PC-9 (cell line): Measurements from ENCODE around the gene MBOAT2. TPM values are rescaled to one million over a fixed set of nuclear protein-coding genes. Genes with fewer than 3 reads are reported as not detected.

Source experiments
- BruUV-seq: library from RNA; stranded (reverse); fragments of 400-500 nt; replicated peaks from 2 replicates; lab custom pipeline; 2021; lab: Mats Ljungman, UMichigan
- CTCF ChIA-PET: fragments of 300-600 bp; sonication (Branson Sonifier 250); formaldehyde crosslinking; loops from one replicate; lab custom pipeline; 2022; ENCODE audit warnings: antibody characterized with exemption; lab: Charles Lee
- POLR2A ChIA-PET: fragments of 300-600 bp; sonication (Branson Sonifier 250); formaldehyde crosslinking; loops from one replicate; lab custom pipeline; 2022; ENCODE audit warnings: antibody characterized with exemption; ENCODE audit not compliant: unreplicated experiment; lab: Charles Lee
- DNase-seq, 2 experiments: peaks; one replicate each; pipeline versions ENCODE4 v3.0.0 to v3.0.0-alpha.2; 2015 to 2022; ENCODE audit warnings: mixed read lengths in 1 of 2
- H2AFZ ChIP-seq: fragments of 200-600 bp; sonication (generic); 2 replicates; pipeline ENCODE4 v1.8.1; 2017; ENCODE audit warnings: antibody characterized with exemption
- H3F3A ChIP-seq: fragments of 200-600 bp; sonication (generic); 2 replicates; pipeline ENCODE4 v1.8.1; 2017; ENCODE audit warnings: antibody characterized with exemption, mild to moderate bottlenecking, low read depth; ENCODE audit not compliant: insufficient read depth
- H3K27ac ChIP-seq: fragments of 200-600 bp; sonication (generic); 2 replicates; pipeline ENCODE4 v1.6.1; 2016; ENCODE audit warnings: mixed run types
- H3K27me3 ChIP-seq: fragments of 200-600 bp; sonication (generic); 2 replicates; pipeline ENCODE4 v1.6.1; 2016; ENCODE audit warnings: low read depth, mixed run types; ENCODE audit not compliant: insufficient read depth
- H3K36me3 ChIP-seq: fragments of 200-600 bp; sonication (generic); 2 replicates; pipeline ENCODE4 v1.6.1; 2016; ENCODE audit warnings: low read depth, mixed run types
- H3K4me1 ChIP-seq: fragments of 200-600 bp; sonication (generic); replicated peaks from 2 replicates; pipeline ENCODE4 v1.6.1; 2016; ENCODE audit warnings: mixed run types; ENCODE audit not compliant: insufficient read depth
- H3K4me2 ChIP-seq: fragments of 200-600 bp; sonication (generic); 2 replicates; pipeline ENCODE4 v1.6.1; 2017; ENCODE audit warnings: mixed run types
- H3K4me3 ChIP-seq: fragments of 200-600 bp; sonication (generic); 2 replicates; pipeline ENCODE4 v1.6.1; 2016; ENCODE audit warnings: mixed run types
- H3K79me2 ChIP-seq: fragments of 200-600 bp; sonication (generic); 2 replicates; pipeline ENCODE4 v1.6.1; 2017; ENCODE audit warnings: low read depth, mixed run types
- H3K9me2 ChIP-seq: fragments of 200-600 bp; sonication (generic); 2 replicates; pipeline ENCODE4 v1.8.1; 2017; ENCODE audit warnings: mild to moderate bottlenecking; ENCODE audit not compliant: insufficient read depth
- H3K9me3 ChIP-seq: fragments of 200-600 bp; sonication (generic); 2 replicates; pipeline ENCODE4 v1.8.1; 2016; ENCODE audit warnings: low read depth; ENCODE audit not compliant: insufficient read depth
- H4K20me1 ChIP-seq: fragments of 200-600 bp; sonication (generic); 2 replicates; pipeline ENCODE4 v1.8.1; 2017; ENCODE audit not compliant: insufficient read depth
- CTCF ChIP-seq: fragments of 200-600 bp; sonication (generic); conservative IDR thresholded peaks from 2 replicates; pipeline ENCODE4 v1.6.1; 2017; ENCODE audit warnings: mixed run types, antibody characterized with exemption, mild to moderate bottlenecking, moderate library complexity
- EZH2 ChIP-seq: fragments of 200-600 bp; sonication (generic); IDR thresholded peaks from 2 replicates; pipeline ENCODE4 v1.8.0; 2017; ENCODE audit warnings: antibody characterized with exemption, low read depth
- intact Hi-C: fragments of 100-400 bp; cut with micrococcal nuclease; formaldehyde crosslinking; loops from one replicate; pipeline ENCODE4 v1.10.0; 2022; ENCODE audit not compliant: unreplicated experiment
- total RNA-seq: library from RNA; stranded (reverse); gene quantifications from 2 replicates; pipeline ENCODE4 v1.2.3, GENCODE V29; 2021

MBOAT2 gene
- total RNA-seq, 1 experiment from 2014 or later: 57.7 TPM

GRCh38 chr2:8999102-8999446, 4.4 kb downstream of the MBOAT2 start:
- ChIA-PET CTCF (no interaction called here), POLR2A (no interaction called here)
- Histone ChIP-seq H3K9me2 (no peaks in the 10 kb centered on the region), H3K9me3 (no peaks in the 10 kb centered on the region), H3K36me3 (peaks cover 6% of the 10 kb centered on the region; the same call in 1 of the 2 replicates), H3K79me2 (peaks cover 90% of the 10 kb centered on the region), H3K4me2 (peak overlapping the region; percentile 98), H4K20me1 (peaks cover 6% of the 10 kb centered on the region; the same call in 1 of the 2 replicates), H3K4me3 (peak overlapping the region; percentile 26; the same call in 1 of the 2 replicates), H3K27me3 (no peaks in the 10 kb centered on the region), H3K4me1 (peaks cover 45% of the 10 kb centered on the region), H3F3A (peaks cover 21% of the 10 kb centered on the region), H2AFZ (no peak overlapping the region), H3K27ac (peak overlapping the region; percentile 78)
- no peak for TF ChIP-seq CTCF
- no peak for TF ChIP-seq EZH2
- no TSS peak for BruUV-seq
- no peak for DNase-seq
- intact Hi-C loops: no loop called here

GRCh38 chr2:8998418-8999101, 4.9 kb downstream of the MBOAT2 start:
- BruUV-seq: no TSS peak
- peaks cover 6% of the 10 kb centered on the region; the same call in 1 of the 2 replicates for H4K20me1 ChIP-seq
- H3K4me1 ChIP-seq: peaks cover 50% of the 10 kb centered on the region
- peaks cover 95% of the 10 kb centered on the region for H3K79me2 ChIP-seq
- H3K27me3 ChIP-seq: no peaks in the 10 kb centered on the region
- no peaks in the 10 kb centered on the region for H3K9me3 ChIP-seq
- peaks cover 20% of the 10 kb centered on the region for H3F3A ChIP-seq
- DNase-seq: no peak
- H3K27ac ChIP-seq: peak overlapping the region; percentile 78
- peak overlapping the region; percentile 98 for H3K4me2 ChIP-seq
- peaks cover 6% of the 10 kb centered on the region; the same call in 1 of the 2 replicates for H3K36me3 ChIP-seq
- H2AFZ ChIP-seq: no peak overlapping the region
- no peak overlapping the region for H3K4me3 ChIP-seq
- ChIA-PET CTCF (no interaction called here), POLR2A (no interaction called here)
- intact Hi-C loops: no loop called here
- TF ChIP-seq CTCF (no peak), EZH2 (no peak)
- no peaks in the 10 kb centered on the region for H3K9me2 ChIP-seq

GRCh38 chr2:8997631-8998030, 5.9 kb downstream of the MBOAT2 start:
- H3K79me2 ChIP-seq: peaks cover 99% of the 10 kb centered on the region
- H3K4me1 ChIP-seq: peaks cover 51% of the 10 kb centered on the region
- BruUV-seq: no TSS peak

More at GRCh38 chr2:8997631-8998030, 5.9 kb downstream of the MBOAT2 start:
- H3K9me3 ChIP-seq: no peaks in the 10 kb centered on the region
- H2AFZ ChIP-seq: no peak overlapping the region
- H3K27me3 ChIP-seq: no peaks in the 10 kb centered on the region
- intact Hi-C loops: no loop called here
- DNase-seq: no peak
- TF ChIP-seq CTCF (no peak), EZH2 (no peak)
- H3K9me2 ChIP-seq: no peaks in the 10 kb centered on the region
- H3K4me2 ChIP-seq: no peak overlapping the region
- ChIA-PET CTCF (interaction anchor here (0.7 kb wide), 1 partner anchor 9 kb away, joined by 3 read pairs; no protein-coding TSS in a partner anchor), POLR2A (no interaction called here)
- H4K20me1 ChIP-seq: peaks cover 6% of the 10 kb centered on the region; the same call in 1 of the 2 replicates
- no peak overlapping the region for H3K27ac ChIP-seq
- H3K36me3 ChIP-seq: peaks cover 6% of the 10 kb centered on the region; the same call in 1 of the 2 replicates
- H3F3A ChIP-seq: peaks cover 20% of the 10 kb centered on the region
- no peak overlapping the region for H3K4me3 ChIP-seq
